Measurements from ENCODE around the gene STRIP1. TPM values are rescaled to one million over a fixed set of nuclear protein-coding genes. Genes with fewer than 3 reads are reported as not detected.

STRIP1 gene
- total and polyA plus RNA-seq, 2 of the 8 experiments (the other 6 are each of a cell fraction or from before 2014, with no cell fraction given): 21.3 to 45.6 TPM

DNA sequence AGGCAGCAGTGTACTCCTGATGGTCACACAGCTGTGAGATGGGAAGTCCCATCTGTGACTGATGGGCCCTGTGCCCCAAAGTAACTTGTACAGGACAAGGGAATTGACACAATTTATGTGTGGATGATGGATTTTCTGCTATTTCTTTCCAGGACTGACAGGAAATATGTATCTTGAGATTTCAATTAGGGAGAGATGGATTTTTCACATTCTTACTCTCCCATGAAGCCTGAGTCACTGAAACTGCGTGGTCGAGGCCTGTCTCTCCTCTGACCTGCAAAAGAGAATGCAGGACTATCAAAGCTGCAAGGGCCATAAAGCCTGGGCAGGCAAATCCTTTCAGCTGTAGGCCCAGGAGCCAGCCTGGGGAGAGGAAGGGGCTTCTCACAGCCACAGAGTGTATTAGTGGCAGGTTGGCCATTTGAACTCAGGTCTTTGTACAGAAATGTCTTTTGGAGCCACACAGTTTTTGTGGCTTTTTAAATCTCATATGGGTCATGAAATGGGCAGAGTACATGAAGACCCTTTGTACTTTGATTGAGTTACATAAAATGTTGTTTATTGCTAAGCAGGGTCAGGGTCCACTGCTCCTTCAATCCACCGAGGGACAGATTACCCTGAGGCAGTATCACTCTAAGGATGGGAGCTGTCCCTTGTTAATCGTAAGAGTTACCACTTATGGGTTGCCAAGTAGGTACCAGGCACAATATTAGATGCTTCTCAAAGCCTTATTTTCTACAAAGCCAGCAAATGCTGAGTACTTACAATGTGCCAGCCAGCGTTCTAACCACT lies 21.3 kb downstream of the STRIP1 start:
- Histone ChIP-seq H4K91ac (replicated peaks; ENCODE audit: insufficient read length, low read length) (no peak overlapping the region), H3K4me2 (ENCODE audit: insufficient read depth in 1 of 2, low read depth in 2 of 2, low read length in 2 of 2) (no peak overlapping the region), H3K23me2 (ENCODE audit: low read depth, low read length) (no peaks in the 10 kb centered on the region), H3K23ac (ENCODE audit: insufficient read length) (no peak overlapping the region), H2BK5ac (ENCODE audit: low read depth, low read length) (no peak overlapping the region), H3K79me2 (ENCODE audit: control insufficient read depth in 1 of 2, insufficient read depth in 2 of 2, low read length in 2 of 2) (no peaks in the 10 kb centered on the region), H3K36me3 (ENCODE audit: control insufficient read depth in 2 of 4, insufficient read depth in 4 of 4, low read length in 3 of 4) (peaks cover 33 to 59% (median 51%) of the 10 kb centered on the region in 4 experiments), H3K27ac (ENCODE audit: low read depth, low read length) (no peak overlapping the region), H4K20me1 (replicated peaks in 1 of 2; ENCODE audit: control insufficient read depth in 1 of 2, insufficient read depth in 2 of 2, low read length in 2 of 2) (peaks cover 5 to 26% of the 10 kb centered on the region in 2 experiments), H2BK120ac (replicated peaks; ENCODE audit: low read depth, low read length) (no peak overlapping the region), H3K4ac (replicated peaks; ENCODE audit: insufficient read length, low read depth, low read length) (no peak overlapping the region), H2AFZ (ENCODE audit: low read length) (no peak overlapping the region), H3K18ac (ENCODE audit: extremely low read depth, low read length) (no peak overlapping the region), H2BK20ac (ENCODE audit: low read length) (no peak overlapping the region), H3K4me3 (ENCODE audit: extremely low read depth in 1 of 4, insufficient read depth in 2 of 4, low read depth in 3 of 4, low read length in 4 of 4) (no peak overlapping the region), H2BK12ac (ENCODE audit: low read depth, low read length) (no peak overlapping the region), H4K5ac (ENCODE audit: insufficient read length, low read depth, low read length) (no peak overlapping the region), H3K14ac (ENCODE audit: insufficient read length) (no peak overlapping the region), H3K79me1 (ENCODE audit: low read depth, low read length) (no peaks in the 10 kb centered on the region; the same call in 1 of the 2 replicates), H4K8ac (ENCODE audit: extremely low read depth, insufficient read depth, low read length) (no peak overlapping the region; the same call in 1 of the 2 replicates), H3K4me1 (replicated peaks in 1 of 4; ENCODE audit: control insufficient read depth in 3 of 4, insufficient read depth in 4 of 4, low read length in 3 of 4) (no peaks in the 10 kb centered on the region), H3K27me3 (replicated peaks in 1 of 4; ENCODE audit: control insufficient read depth in 3 of 4, extremely low read depth in 1 of 4, insufficient read depth in 3 of 4, low read length in 3 of 4) (no peaks in the 10 kb centered on the region), H3K9ac (replicated peaks in 1 of 4; ENCODE audit: extremely low read depth in 1 of 4, low read depth in 3 of 4, low read length in 3 of 4) (no peak overlapping the region), H3K56ac (replicated peaks; ENCODE audit: insufficient read length, low read depth, low read length) (no peak overlapping the region), H2AK5ac (ENCODE audit: low read depth, low read length) (no peak overlapping the region), H2BK15ac (ENCODE audit: low read length) (no peak overlapping the region), H3K9me3 (ENCODE audit: insufficient read depth in 2 of 2, low read depth in 1 of 2, low read length in 1 of 2) (no peaks in the 10 kb centered on the region)
- FAIRE-seq (no peak), DNase-seq (ENCODE audit: low read depth in 1 of 2, low spot score in 2 of 2) (no peak)
- ChIA-PET POLR2A (ENCODE audit: partially characterized antibody) (interaction anchor here (1.6 to 1.7 kb wide), 2 partner anchors 11 to 21 kb away, joined by 4 to 6 read pairs; partner anchors contain the start of gene STRIP1), CTCF (ENCODE audit: partially characterized antibody) (interaction anchor here (0.6 to 40.7 kb wide), 6 partner anchors 15 to 440 kb away, joined by 3 to 1450 read pairs (median 47); partner anchors contain the start of genes ALX3, STRIP1 and UBL4B)
- TF ChIP-seq ASH2L (IDR thresholded peaks at IDR 0.05; ENCODE audit: low read length): no peak
- TF ChIP-seq PHF8 (conservative IDR thresholded peaks at IDR 0.05; ENCODE audit: low read depth, low read length): no peak
- no peak for TF ChIP-seq NRF1 (IDR thresholded peaks at IDR 0.05; ENCODE audit: low read depth, low read length)
- TF ChIP-seq EGR1 (IDR thresholded peaks at IDR 0.05; ENCODE audit: borderline replicate concordance, low read depth, low read length): no peak
- TF ChIP-seq, protein P1, sequence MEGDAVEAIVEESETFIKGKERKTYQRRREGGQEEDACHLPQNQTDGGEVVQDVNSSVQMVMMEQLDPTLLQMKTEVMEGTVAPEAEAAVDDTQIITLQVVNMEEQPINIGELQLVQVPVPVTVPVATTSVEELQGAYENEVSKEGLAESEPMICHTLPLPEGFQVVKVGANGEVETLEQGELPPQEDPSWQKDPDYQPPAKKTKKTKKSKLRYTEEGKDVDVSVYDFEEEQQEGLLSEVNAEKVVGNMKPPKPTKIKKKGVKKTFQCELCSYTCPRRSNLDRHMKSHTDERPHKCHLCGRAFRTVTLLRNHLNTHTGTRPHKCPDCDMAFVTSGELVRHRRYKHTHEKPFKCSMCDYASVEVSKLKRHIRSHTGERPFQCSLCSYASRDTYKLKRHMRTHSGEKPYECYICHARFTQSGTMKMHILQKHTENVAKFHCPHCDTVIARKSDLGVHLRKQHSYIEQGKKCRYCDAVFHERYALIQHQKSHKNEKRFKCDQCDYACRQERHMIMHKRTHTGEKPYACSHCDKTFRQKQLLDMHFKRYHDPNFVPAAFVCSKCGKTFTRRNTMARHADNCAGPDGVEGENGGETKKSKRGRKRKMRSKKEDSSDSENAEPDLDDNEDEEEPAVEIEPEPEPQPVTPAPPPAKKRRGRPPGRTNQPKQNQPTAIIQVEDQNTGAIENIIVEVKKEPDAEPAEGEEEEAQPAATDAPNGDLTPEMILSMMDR (IDR thresholded peaks at IDR 0.05; ENCODE audit: control extremely low read depth in 1 of 3, insufficient read depth in 1 of 3, low read depth in 1 of 3, low read length in 3 of 3): no peak
- no peak for TF ChIP-seq SIRT6 (IDR thresholded peaks at IDR 0.05; ENCODE audit: low read length)
- 87% methylated on average over 5 of the region's 5 CpGs; no CpG with 5 or more reads in 1 of the 2 experiments for WGBS, 2 experiments (ENCODE audit: extremely low coverage in 1 of 2, insufficient coverage in 1 of 2, insufficient read length in 1 of 2, insufficient replicate concordance in 2 of 2, low coverage in 1 of 2, low lambda C conversion rate in 2 of 2, missing lambda C conversion rate in 1 of 2)
